PC-3 (cell line): ENCODE measurements around the gene GOLGA7B.

Experiments used
- EZH2 ChIP-seq: fragments of 300-600 bp; sonication (generic); IDR thresholded peaks from one replicate; pipeline ENCODE4 v1.6.1; 2017; ENCODE audit warnings: antibody characterized with exemption, mild to moderate bottlenecking, low read length; ENCODE audit not compliant: unreplicated experiment
- EZH2phosphoT487 ChIP-seq: fragments of 300-600 bp; sonication (generic); IDR thresholded peaks from 2 replicates; pipeline ENCODE4 v1.6.1; 2018; ENCODE audit warnings: mild to moderate bottlenecking, antibody characterized with exemption, low read length, borderline replicate concordance
- TF ChIP-seq, protein P1 (sequence below): fragments of 300-600 bp; sonication (generic); conservative IDR thresholded peaks from 2 replicates; pipeline ENCODE4 v1.5.1; 2017; ENCODE audit warnings: antibody characterized with exemption, low read depth, mild to moderate bottlenecking, low read length

DNA sequence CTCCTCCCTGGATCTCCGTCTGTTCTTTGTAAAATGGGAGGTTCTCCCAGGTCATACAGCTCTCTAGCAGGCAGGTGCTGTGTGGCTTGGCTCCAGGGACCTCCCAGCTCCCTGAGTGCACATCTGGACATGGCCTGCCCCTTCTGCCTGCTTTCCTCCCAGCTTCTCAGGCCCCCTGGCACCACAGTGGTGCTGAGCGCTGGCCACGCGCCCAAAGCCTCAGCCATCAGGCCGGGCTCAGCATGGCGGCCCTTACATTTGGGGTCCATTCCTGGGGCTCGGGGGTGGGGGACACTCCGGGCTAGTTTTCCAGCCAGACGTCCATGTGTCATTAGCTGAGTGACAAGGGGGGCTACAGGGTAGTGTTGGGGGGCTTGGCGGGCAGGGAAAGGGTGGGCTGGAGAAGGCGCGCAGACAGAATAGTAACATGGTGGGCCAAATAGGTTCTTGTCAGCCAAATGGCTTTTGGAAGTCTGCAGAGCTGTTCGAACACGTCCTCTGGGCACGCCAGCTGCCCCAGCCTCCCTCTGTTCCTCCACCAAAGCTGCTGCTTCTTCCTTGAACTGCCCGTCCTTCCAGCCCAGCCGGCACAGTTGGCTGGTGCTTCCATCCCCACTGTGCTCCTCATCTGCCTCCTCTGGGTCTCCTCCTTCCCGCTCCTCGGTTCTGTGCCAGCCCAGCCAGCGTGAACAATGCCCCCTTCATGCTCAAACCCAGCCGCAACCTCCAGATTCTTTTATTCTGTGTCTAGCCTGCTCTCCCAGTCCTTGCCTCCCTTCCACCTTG, 65.9 kb downstream of the GOLGA7B start:
- TF ChIP-seq, protein P1, sequence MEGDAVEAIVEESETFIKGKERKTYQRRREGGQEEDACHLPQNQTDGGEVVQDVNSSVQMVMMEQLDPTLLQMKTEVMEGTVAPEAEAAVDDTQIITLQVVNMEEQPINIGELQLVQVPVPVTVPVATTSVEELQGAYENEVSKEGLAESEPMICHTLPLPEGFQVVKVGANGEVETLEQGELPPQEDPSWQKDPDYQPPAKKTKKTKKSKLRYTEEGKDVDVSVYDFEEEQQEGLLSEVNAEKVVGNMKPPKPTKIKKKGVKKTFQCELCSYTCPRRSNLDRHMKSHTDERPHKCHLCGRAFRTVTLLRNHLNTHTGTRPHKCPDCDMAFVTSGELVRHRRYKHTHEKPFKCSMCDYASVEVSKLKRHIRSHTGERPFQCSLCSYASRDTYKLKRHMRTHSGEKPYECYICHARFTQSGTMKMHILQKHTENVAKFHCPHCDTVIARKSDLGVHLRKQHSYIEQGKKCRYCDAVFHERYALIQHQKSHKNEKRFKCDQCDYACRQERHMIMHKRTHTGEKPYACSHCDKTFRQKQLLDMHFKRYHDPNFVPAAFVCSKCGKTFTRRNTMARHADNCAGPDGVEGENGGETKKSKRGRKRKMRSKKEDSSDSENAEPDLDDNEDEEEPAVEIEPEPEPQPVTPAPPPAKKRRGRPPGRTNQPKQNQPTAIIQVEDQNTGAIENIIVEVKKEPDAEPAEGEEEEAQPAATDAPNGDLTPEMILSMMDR: no peak
- TF ChIP-seq EZH2phosphoT487 (no peak), EZH2 (no peak)
